HCT116 (cell line): ENCODE measurements around the gene SIPA1L3. TPM values are rescaled to one million over a fixed set of nuclear protein-coding genes. Genes with fewer than 3 reads are reported as not detected.

ENCODE experiments used
- ATAC-seq: fragments of 200-7000 bp; cut with Tn5 transposase; 2 replicates; pipeline ENCODE4 v1.9.1; 2020; ENCODE audit warnings: mild to moderate bottlenecking, moderate library complexity
- BruUV-seq: library from RNA; stranded (reverse); fragments of 400-500 nt; replicated peaks from 2 replicates; lab custom pipeline; 2021; lab: Mats Ljungman, UMichigan
- CTCF ChIA-PET: fragments of 300-600 bp; sonication (Branson Sonifier 250); formaldehyde crosslinking; loops from one replicate; lab custom pipeline; 2021; ENCODE audit warnings: antibody characterized with exemption; lab: Charles Lee
- POLR2A ChIA-PET: fragments of 300-600, 350-600 bp; sonication (Branson Sonifier 250); formaldehyde crosslinking; loops from one replicate; lab custom pipeline; 2021; ENCODE audit warnings: antibody characterized with exemption; lab: Charles Lee
- RAD21 ChIA-PET, 2 experiments: fragments of 300-600 bp; sonication (Branson Sonifier 250); formaldehyde crosslinking; loops; one replicate each; lab custom pipeline; 2023; ENCODE audit warnings: low total read pairs in 2 of 2; ENCODE audit not compliant: uncharacterized antibody in 2 of 2, unreplicated experiment in 2 of 2, low non-redundant PET in 1 of 2; lab: Charles Lee
- DNase-seq: peaks from one replicate; pipeline ENCODE4 v3.0.0-alpha.2; 2010; ENCODE audit warnings: low read depth, low spot score
- H2AFZ ChIP-seq: fragments of 200-600 bp; shearing (Covaris generic), sonication (generic); 2 replicates; pipeline ENCODE4 v1.6.1; 2017; ENCODE audit warnings: low read depth, mixed run types, mixed read lengths, antibody characterized with exemption, low read length; ENCODE audit not compliant: poor library complexity, severe bottlenecking
- H3K27ac ChIP-seq: 2 replicates; pipeline ENCODE4 v1.5.1; 2012; ENCODE audit warnings: low read depth, low read length
- H3K27me3 ChIP-seq: fragments of 200-600 bp; sonication (generic); 2 replicates; pipeline ENCODE4 v1.6.1; 2016; ENCODE audit warnings: mixed run types, low read length, mixed read lengths; ENCODE audit not compliant: insufficient read depth
- H3K36me3 ChIP-seq, 2 experiments: fragments of 200-500 bp in 1 of 2; fragments of 200-600 bp in 1 of 2; sonication (Bioruptor generic) in 1 of 2; sonication (generic) in 1 of 2; 2 replicates each; pipeline versions ENCODE4 v1.5.1 to v1.6.1; 2014 to 2016; ENCODE audit warnings: low read length in 2 of 2, inconsistent platforms in 1 of 2, mixed read lengths in 1 of 2, mixed run types in 1 of 2; ENCODE audit not compliant: insufficient read depth in 2 of 2, control insufficient read depth in 1 of 2
- H3K4me1 ChIP-seq, 2 experiments: fragments of 200-600 bp in 1 of 2; sonication (generic) in 1 of 2; 2 replicates each; pipeline versions ENCODE4 v1.5.1 to v1.6.1; 2012 to 2017; ENCODE audit warnings: low read length in 2 of 2, inconsistent platforms in 1 of 2, mild to moderate bottlenecking in 1 of 2, mixed read lengths in 1 of 2, mixed run types in 1 of 2, moderate library complexity in 1 of 2; ENCODE audit not compliant: insufficient read depth in 2 of 2, control insufficient read depth in 1 of 2
- H3K4me2 ChIP-seq: fragments of 200-600 bp; sonication (generic); 2 replicates; pipeline ENCODE4 v1.6.1; 2017; ENCODE audit warnings: mixed run types, low read length, mixed read lengths
- H3K4me3 ChIP-seq, 2 experiments: fragments of 200-600 bp in 1 of 2; sonication (generic) in 1 of 2; replicated peaks in 1 of 2; 2 replicates each; pipeline ENCODE4 v1.5.1; 2011 to 2016; ENCODE audit warnings: low read length in 2 of 2, control low read depth in 1 of 2, low read depth in 1 of 2, mild to moderate bottlenecking in 1 of 2, mixed read lengths in 1 of 2, mixed run types in 1 of 2
- H3K79me2 ChIP-seq: fragments of 200-600 bp; sonication (generic); 2 replicates; pipeline ENCODE4 v1.6.1; 2017; ENCODE audit warnings: mild to moderate bottlenecking, mixed run types, low read length, moderate library complexity, mixed read lengths; ENCODE audit not compliant: insufficient read depth
- H3K9ac ChIP-seq: fragments of 200-600 bp; sonication (generic); 2 replicates; pipeline ENCODE4 v1.6.1; 2016; ENCODE audit warnings: low read length, mixed read lengths
- H3K9me2 ChIP-seq: fragments of 200-600 bp; sonication (generic), shearing (Covaris generic); 2 replicates; pipeline ENCODE4 v1.6.1; 2017; ENCODE audit warnings: mixed run types, mild to moderate bottlenecking, moderate library complexity; ENCODE audit not compliant: insufficient read depth
- H3K9me3 ChIP-seq, 2 experiments: fragments of 200-500 bp in 1 of 2; fragments of 200-600 bp in 1 of 2; sonication (Bioruptor generic) in 1 of 2; sonication (generic) in 1 of 2; 2 replicates each; pipeline ENCODE4 v1.6.1; 2014 to 2017; ENCODE audit warnings: low read length in 2 of 2, mixed read lengths in 2 of 2, inconsistent platforms in 1 of 2, low read depth in 1 of 2, mild to moderate bottlenecking in 1 of 2, mixed run types in 1 of 2, moderate library complexity in 1 of 2; ENCODE audit not compliant: control insufficient read depth in 1 of 2, insufficient read depth in 1 of 2
- H4K20me1 ChIP-seq: fragments of 200-600 bp; sonication (generic), shearing (Covaris generic); 2 replicates; pipeline ENCODE4 v1.6.1; 2017; ENCODE audit warnings: mixed run types, mild to moderate bottlenecking, moderate library complexity; ENCODE audit not compliant: insufficient read depth
- CBX3 ChIP-seq: IDR thresholded peaks from 2 replicates; pipeline ENCODE4 v1.6.1; 2012; ENCODE audit warnings: low read depth
- CEBPB ChIP-seq: IDR thresholded peaks from 2 replicates; pipeline ENCODE4 v1.6.1; 2012; ENCODE audit warnings: low read depth
- CTCF ChIP-seq, 3 experiments: fragments of 200-600 bp in 1 of 3; sonication (generic) in 1 of 3; IDR thresholded peaks in 2 of 3; conservative IDR thresholded peaks in 1 of 3; 2 replicates each; pipeline ENCODE4 v1.5.1; 2012 to 2017; ENCODE audit warnings: low read depth in 2 of 3, low read length in 2 of 3, antibody characterized with exemption in 1 of 3, borderline replicate concordance in 1 of 3, control low read depth in 1 of 3, mild to moderate bottlenecking in 1 of 3, mixed read lengths in 1 of 3, mixed run types in 1 of 3, moderate library complexity in 1 of 3; ENCODE audit not compliant: insufficient read depth in 1 of 3
- EGR1 ChIP-seq: IDR thresholded peaks from 2 replicates; pipeline ENCODE4 v1.6.1; 2012; ENCODE audit warnings: low read depth
- ELF1 ChIP-seq: IDR thresholded peaks from 2 replicates; pipeline ENCODE4 v1.6.1; 2012; ENCODE audit warnings: low read depth, borderline replicate concordance
- EZH2 ChIP-seq: fragments of 200-600 bp; sonication (generic); IDR thresholded peaks from 2 replicates; pipeline ENCODE4 v1.6.1; 2017; ENCODE audit warnings: antibody characterized with exemption, mixed run types
- EZH2phosphoT487 ChIP-seq: fragments of 200-600 bp; IDR thresholded peaks from 2 replicates; pipeline ENCODE4 v1.6.1; 2018; ENCODE audit warnings: antibody characterized with exemption, borderline replicate concordance
- POLR2A ChIP-seq: IDR thresholded peaks from 2 replicates; pipeline ENCODE4 v1.7.0; 2011; ENCODE audit warnings: borderline replicate concordance; ENCODE audit not compliant: insufficient read depth, insufficient read length; ENCODE audit errors: extremely low read depth
- RAD21 ChIP-seq: IDR thresholded peaks from 2 replicates; pipeline ENCODE4 v1.6.1; 2012; ENCODE audit warnings: low read depth, mild to moderate bottlenecking
- SIN3A ChIP-seq: IDR thresholded peaks from 2 replicates; pipeline ENCODE4 v1.6.1; 2012; ENCODE audit warnings: low read depth
- TCF7L2 ChIP-seq: IDR thresholded peaks from 2 replicates; pipeline ENCODE4 v1.7.0; 2011; ENCODE audit warnings: borderline replicate concordance, inconsistent platforms; ENCODE audit not compliant: insufficient read depth, insufficient read length; ENCODE audit errors: extremely low read depth
- intact Hi-C: fragments of 100-400 bp; cut with micrococcal nuclease; formaldehyde crosslinking; loops from 2 replicates; pipeline ENCODE4 v1.10.0; 2022
- total RNA-seq: library from RNA; stranded (reverse); gene quantifications from one replicate; pipeline ENCODE4 v1.2.1, GENCODE V29; 2021; ENCODE audit not compliant: unreplicated experiment
- TF ChIP-seq, protein P1 (sequence below): IDR thresholded peaks from 2 replicates; pipeline ENCODE4 v1.6.1; 2012; ENCODE audit warnings: low read depth

Gene SIPA1L3
- total RNA-seq, 1 experiment from 2014 or later: 41.8 TPM

DNA sequence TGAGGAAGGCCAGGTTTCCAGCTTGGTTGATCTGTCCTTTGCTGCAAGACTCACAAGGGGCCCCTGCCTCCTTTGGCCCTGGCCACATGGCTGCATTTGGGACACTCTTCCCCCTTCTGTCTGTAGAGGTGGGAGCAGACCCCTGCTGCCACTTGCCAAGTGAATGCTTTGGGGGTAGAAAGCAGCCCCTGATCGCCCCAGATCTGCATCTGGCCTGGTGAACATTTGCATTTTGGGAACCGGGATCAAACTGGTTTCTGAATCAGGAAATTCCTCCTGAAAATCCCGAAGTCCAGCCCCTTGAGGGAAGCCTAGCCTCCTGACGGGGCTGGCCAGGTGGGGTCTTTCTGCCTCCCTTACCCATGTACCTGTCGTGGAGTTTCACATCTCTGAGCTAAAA, 302.1 kb downstream of the SIPA1L3 start:
- TF ChIP-seq RAD21 (no peak), EZH2phosphoT487 (no peak), POLR2A (no peak), CTCF (IDR thresholded peaks at IDR 0.05 in 2 of 3, conservative IDR thresholded peaks at IDR 0.05 in 1 of 3; ENCODE audit: borderline replicate concordance in 1 of 3, insufficient read depth in 1 of 3, low read depth in 2 of 3, low read length in 2 of 3) (no peak), ELF1 (no peak), EZH2 (no peak), CEBPB (no peak), CBX3 (no peak), SIN3A (no peak), EGR1 (no peak), TCF7L2 (no peak)
- TF ChIP-seq, protein P1, sequence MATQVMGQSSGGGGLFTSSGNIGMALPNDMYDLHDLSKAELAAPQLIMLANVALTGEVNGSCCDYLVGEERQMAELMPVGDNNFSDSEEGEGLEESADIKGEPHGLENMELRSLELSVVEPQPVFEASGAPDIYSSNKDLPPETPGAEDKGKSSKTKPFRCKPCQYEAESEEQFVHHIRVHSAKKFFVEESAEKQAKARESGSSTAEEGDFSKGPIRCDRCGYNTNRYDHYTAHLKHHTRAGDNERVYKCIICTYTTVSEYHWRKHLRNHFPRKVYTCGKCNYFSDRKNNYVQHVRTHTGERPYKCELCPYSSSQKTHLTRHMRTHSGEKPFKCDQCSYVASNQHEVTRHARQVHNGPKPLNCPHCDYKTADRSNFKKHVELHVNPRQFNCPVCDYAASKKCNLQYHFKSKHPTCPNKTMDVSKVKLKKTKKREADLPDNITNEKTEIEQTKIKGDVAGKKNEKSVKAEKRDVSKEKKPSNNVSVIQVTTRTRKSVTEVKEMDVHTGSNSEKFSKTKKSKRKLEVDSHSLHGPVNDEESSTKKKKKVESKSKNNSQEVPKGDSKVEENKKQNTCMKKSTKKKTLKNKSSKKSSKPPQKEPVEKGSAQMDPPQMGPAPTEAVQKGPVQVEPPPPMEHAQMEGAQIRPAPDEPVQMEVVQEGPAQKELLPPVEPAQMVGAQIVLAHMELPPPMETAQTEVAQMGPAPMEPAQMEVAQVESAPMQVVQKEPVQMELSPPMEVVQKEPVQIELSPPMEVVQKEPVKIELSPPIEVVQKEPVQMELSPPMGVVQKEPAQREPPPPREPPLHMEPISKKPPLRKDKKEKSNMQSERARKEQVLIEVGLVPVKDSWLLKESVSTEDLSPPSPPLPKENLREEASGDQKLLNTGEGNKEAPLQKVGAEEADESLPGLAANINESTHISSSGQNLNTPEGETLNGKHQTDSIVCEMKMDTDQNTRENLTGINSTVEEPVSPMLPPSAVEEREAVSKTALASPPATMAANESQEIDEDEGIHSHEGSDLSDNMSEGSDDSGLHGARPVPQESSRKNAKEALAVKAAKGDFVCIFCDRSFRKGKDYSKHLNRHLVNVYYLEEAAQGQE: no peak
- no peaks in the 10 kb centered on the region for H3K27me3 ChIP-seq
- H4K20me1 ChIP-seq: no peaks in the 10 kb centered on the region
- no peaks in the 10 kb centered on the region for H3K36me3 ChIP-seq
- H3K9me2 ChIP-seq: no peaks in the 10 kb centered on the region
- no peaks in the 10 kb centered on the region for H3K9me3 ChIP-seq
- RAD21 ChIA-PET: no interaction called here
- no peak overlapping the region for H2AFZ ChIP-seq
- DNase-seq (no peak), ATAC-seq (no peak)
- no TSS peak for BruUV-seq
- no peak overlapping the region for H3K27ac ChIP-seq
- CTCF ChIA-PET: no interaction called here
- H3K9ac ChIP-seq: no peak overlapping the region
- POLR2A ChIA-PET: no interaction called here
- H3K4me1 ChIP-seq: peaks cover 0 to 7% of the 10 kb centered on the region in 2 experiments; a peak in 1 of 4 replicates
- no peak overlapping the region for H3K4me2 ChIP-seq
- H3K79me2 ChIP-seq: no peaks in the 10 kb centered on the region
- no peak overlapping the region for H3K4me3 ChIP-seq
- intact Hi-C loops: no loop called here
